Tibial artery (tissue), 4 donors: ENCODE data around the gene SLCO4A1.

ENCODE experiments used
- DNase-seq, 2 donors: peaks; one replicate each; pipeline ENCODE4 v3.0.0-alpha.2; 2019
- H3K27ac ChIP-seq, 2 donors: fragments of 200-600 bp; sonication (generic) in 1 of 2; 1 replicate in 1 of 2; 2 replicates in 1 of 2; pipeline ENCODE4 v1.5.1; 2018 to 2019; ENCODE audit warnings: mild to moderate bottlenecking in 1 of 2
- H3K27me3 ChIP-seq, 2 donors: fragments of 200-600 bp; sonication (generic) in 1 of 2; one replicate each; pipeline versions ENCODE4 v1.5.1 to v1.6.0; 2016 to 2019
- H3K36me3 ChIP-seq, 3 donors: fragments of 200-600 bp; sonication (generic) in 2 of 3; one replicate each; pipeline ENCODE4 v1.5.1; 2016 to 2019; ENCODE audit warnings: mild to moderate bottlenecking in 2 of 3
- H3K4me1 ChIP-seq, 4 donors: fragments of 200-600 bp; sonication (generic) in 2 of 4; 1 replicate in 3 of 4; 2 replicates in 1 of 4; pipeline ENCODE4 v1.5.1; 2016 to 2019
- H3K4me3 ChIP-seq, 2 donors: fragments of 200-600 bp; sonication (generic) in 1 of 2; 1 replicate in 1 of 2; 2 replicates in 1 of 2; pipeline ENCODE4 v1.5.1; 2018 to 2019; ENCODE audit warnings: mild to moderate bottlenecking in 2 of 2
- H3K9me3 ChIP-seq, 3 donors: fragments of 200-600 bp; sonication (generic) in 1 of 3; one replicate each; pipeline ENCODE4 v1.5.1; 2016 to 2019
- intact Hi-C: fragments of 100-400 bp; cut with DNase I; formaldehyde crosslinking; loops from one replicate; pipeline ENCODE4 v1.15.0; 2023; ENCODE audit warnings: low total_unique reads
- TF ChIP-seq, protein P1 (sequence below), 2 experiments: fragments of 200-600 bp in 1 of 2; fragments of 450-650 bp in 1 of 2; IDR thresholded peaks; one replicate each; pipeline ENCODE4 v1.5.1; 2017 to 2019; ENCODE audit warnings: antibody characterized with exemption in 2 of 2, mild to moderate bottlenecking in 1 of 2, moderate library complexity in 1 of 2

SLCO4A1 gene

DNA sequence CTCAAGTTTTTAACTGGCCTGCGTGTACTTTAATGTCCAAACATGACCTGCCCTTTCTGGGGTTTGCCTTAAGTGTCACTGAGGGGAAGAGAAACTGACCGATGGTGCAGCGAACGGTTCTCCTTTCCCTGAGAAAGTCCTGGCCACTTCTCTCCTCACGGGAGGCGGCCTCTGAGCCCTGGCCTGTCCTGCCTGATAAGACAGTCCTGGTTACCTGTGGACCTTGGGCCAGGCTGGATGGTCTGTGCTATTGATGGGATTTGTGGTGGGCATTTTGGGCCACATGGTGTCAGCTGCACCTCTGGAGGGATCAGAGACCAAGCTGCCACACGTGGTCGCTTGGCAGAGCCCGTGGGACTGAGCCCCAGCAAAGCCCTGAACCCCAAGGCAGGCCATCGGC is 54.7 kb downstream of the SLCO4A1 start:
- intact Hi-C loops = no loop called here

DNA sequence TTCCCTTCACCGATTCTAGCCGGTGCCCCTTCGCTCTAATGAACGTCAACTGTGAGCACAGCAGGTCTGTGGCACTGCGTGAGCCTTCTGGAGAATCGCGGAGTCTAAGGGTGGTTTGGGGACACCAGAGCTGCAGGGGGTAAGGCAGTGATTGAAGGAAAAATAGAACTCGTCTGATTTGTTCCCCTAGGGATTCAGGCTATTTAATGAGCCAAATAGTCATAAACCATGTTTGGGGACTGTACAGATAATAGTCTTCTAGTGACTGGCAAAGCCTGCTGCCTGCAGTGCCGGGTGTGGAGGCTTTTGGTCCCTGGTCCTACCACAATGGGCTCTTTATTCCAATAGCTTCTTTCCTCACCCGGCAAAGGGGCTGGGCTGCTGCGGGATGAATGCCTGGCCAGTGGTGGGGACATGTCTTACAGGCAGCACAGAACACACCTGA is 55.2 kb downstream of the SLCO4A1 start:
- H3K9me3 ChIP-seq = no peaks in the 10 kb centered on the region
- H3K4me1 ChIP-seq = no peaks in the 10 kb centered on the region
- intact Hi-C loops = no loop called here
- no peak for DNase-seq
- H3K36me3 ChIP-seq = no peaks in the 10 kb centered on the region
- H3K27me3 ChIP-seq = peaks cover 0 to 58% of the 10 kb centered on the region in 2 donors
- H3K4me3 ChIP-seq = no peak overlapping the region
- TF ChIP-seq, protein P1, sequence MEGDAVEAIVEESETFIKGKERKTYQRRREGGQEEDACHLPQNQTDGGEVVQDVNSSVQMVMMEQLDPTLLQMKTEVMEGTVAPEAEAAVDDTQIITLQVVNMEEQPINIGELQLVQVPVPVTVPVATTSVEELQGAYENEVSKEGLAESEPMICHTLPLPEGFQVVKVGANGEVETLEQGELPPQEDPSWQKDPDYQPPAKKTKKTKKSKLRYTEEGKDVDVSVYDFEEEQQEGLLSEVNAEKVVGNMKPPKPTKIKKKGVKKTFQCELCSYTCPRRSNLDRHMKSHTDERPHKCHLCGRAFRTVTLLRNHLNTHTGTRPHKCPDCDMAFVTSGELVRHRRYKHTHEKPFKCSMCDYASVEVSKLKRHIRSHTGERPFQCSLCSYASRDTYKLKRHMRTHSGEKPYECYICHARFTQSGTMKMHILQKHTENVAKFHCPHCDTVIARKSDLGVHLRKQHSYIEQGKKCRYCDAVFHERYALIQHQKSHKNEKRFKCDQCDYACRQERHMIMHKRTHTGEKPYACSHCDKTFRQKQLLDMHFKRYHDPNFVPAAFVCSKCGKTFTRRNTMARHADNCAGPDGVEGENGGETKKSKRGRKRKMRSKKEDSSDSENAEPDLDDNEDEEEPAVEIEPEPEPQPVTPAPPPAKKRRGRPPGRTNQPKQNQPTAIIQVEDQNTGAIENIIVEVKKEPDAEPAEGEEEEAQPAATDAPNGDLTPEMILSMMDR (IDR thresholded peaks at IDR 0.05) = no peak
- H3K27ac ChIP-seq = no peak overlapping the region

More for the DNA sequence above, 54.7 kb downstream of the SLCO4A1 start:
- no peaks in the 10 kb centered on the region for H3K4me1 ChIP-seq
- no peak overlapping the region for H3K27ac ChIP-seq
- no peaks in the 10 kb centered on the region for H3K9me3 ChIP-seq
- TF ChIP-seq, protein P1 (IDR thresholded peaks at IDR 0.05) = no peak
- H3K27me3 ChIP-seq = peaks cover 0 to 57% of the 10 kb centered on the region in 2 donors
- H3K4me3 ChIP-seq = no peak overlapping the region
- H3K36me3 ChIP-seq = no peaks in the 10 kb centered on the region
- no peak for DNase-seq

DNA sequence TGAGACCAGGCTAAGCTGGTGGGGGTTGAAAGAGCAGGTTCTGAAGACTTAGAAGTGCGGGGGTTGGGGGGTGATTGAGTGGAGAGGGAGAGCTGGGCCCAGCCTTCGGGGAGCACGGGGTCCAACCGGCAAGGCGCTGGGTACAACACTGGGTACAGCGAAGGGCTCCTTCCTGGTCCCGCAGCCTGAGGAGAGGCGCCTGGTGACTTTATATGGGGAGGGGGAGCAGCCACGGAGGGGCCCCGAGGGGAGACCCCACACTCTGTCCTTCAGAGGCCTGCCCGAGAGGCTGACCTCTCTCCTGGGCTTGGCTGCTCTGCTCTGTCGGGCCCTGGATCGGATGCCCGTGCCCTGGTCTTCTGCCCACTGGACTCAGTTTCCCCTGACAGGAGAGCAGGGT is 55.9 kb downstream of the SLCO4A1 start:
- Histone ChIP-seq H3K27ac (no peak overlapping the region), H3K27me3 (peaks cover 0 to 53% of the 10 kb centered on the region in 2 donors), H3K4me1 (no peaks in the 10 kb centered on the region), H3K4me3 (no peak overlapping the region), H3K36me3 (no peaks in the 10 kb centered on the region), H3K9me3 (no peaks in the 10 kb centered on the region)
- intact Hi-C loops = no loop called here
- TF ChIP-seq, protein P1 (IDR thresholded peaks at IDR 0.05) = no peak
- DNase-seq = no peak

DNA sequence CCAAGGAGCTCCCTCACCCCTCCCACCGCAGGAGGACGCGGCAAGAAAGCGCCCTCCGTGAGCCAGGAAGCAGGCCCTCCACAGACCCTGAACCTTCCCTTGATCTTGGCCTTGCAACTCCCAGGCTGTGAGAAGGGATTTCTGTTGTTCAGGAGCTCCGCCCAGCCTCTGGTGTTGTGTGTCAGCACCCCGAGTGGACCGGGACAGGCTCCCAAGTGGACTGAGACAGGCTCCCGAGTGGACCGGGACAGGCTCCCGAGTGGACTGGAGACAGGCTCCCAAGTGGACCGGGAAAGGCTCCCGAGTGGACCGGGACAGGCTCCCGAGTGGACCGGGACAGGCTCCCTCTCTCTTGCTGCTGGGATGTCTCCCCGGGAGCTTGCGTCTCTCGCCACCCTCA is 57.0 kb downstream of the SLCO4A1 start:
- Histone ChIP-seq H3K27ac (no peak overlapping the region), H3K4me3 (no peak overlapping the region), H3K9me3 (no peaks in the 10 kb centered on the region), H3K36me3 (no peaks in the 10 kb centered on the region), H3K27me3 (peaks cover 0 to 48% of the 10 kb centered on the region in 2 donors), H3K4me1 (peaks cover 0 to 3% (median 1%) of the 10 kb centered on the region in 4 donors)
- intact Hi-C loops = no loop called here
- TF ChIP-seq, protein P1 (IDR thresholded peaks at IDR 0.05) = no peak
- no peak for DNase-seq

DNA sequence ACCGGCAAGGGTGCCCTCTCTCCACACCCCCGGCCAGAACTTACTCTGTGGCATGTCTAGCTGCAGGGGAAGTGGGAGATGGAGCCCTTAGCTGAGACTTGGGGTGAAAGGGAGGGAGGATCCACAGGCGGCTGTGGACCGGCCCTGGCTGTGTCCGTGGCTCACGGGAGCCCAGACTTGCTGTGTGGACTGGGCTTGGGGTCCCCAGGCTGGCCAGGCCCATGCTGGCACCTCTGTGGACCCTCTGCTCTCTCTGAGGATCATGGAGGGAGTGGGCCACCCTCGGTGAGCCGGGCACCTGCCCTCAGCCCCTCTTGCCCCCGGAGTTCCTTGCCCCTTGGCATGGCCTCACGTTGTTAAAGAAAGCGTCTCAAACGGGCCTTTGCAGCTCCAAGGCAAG is 57.4 kb downstream of the SLCO4A1 start:
- TF ChIP-seq, protein P1 (IDR thresholded peaks at IDR 0.05) = no peak

More for the DNA sequence above, 57.4 kb downstream of the SLCO4A1 start:
- Histone ChIP-seq H3K9me3 (no peaks in the 10 kb centered on the region), H3K36me3 (no peaks in the 10 kb centered on the region), H3K4me3 (no peak overlapping the region), H3K4me1 (peaks cover 0 to 7% (median 2%) of the 10 kb centered on the region in 4 donors), H3K27ac (no peak overlapping the region), H3K27me3 (peaks cover 0 to 45% of the 10 kb centered on the region in 2 donors)
- intact Hi-C loops = no loop called here
- DNase-seq = no peak
